NCI-H2171 treated with DMSO at 0.1 percent for 48 hours (cell line): ENCODE measurements around the gene HTR1D.

Experiments used
- DNase-seq: peaks from one replicate; lab custom pipeline; 2025; lab: John Stamatoyannopoulos, UW

Gene HTR1D

GRCh38 chr1:23184212-23184934, 32.9 kb downstream of the HTR1D start:
- DNase-seq = peak; percentile 68

GRCh38 chr1:23179862-23180261, 37.4 kb downstream of the HTR1D start:
- DNase-seq = no peak

GRCh38 chr1:23178950-23179349, 38.4 kb downstream of the HTR1D start:
- DNase-seq = no peak

GRCh38 chr1:23178414-23178813, 38.9 kb downstream of the HTR1D start:
- DNase-seq = no peak

GRCh38 chr1:23177438-23178380, 39.6 kb downstream of the HTR1D start:
- DNase-seq = peak; percentile 72

GRCh38 chr1:23177031-23177430, 40.3 kb downstream of the HTR1D start:
- DNase-seq = no peak

GRCh38 chr1:23174426-23175110, 42.7 kb downstream of the HTR1D start:
- DNase-seq = no peak

- DNase-seq = no peak
Measured at GRCh38 chr1:23171181-23171755, 46.0 kb downstream of the HTR1D start.

- DNase-seq = peak; percentile 91
Measured at GRCh38 chr1:23169727-23170335, 47.5 kb downstream of the HTR1D start.

GRCh38 chr1:23169195-23169575, 48.1 kb downstream of the HTR1D start:
- DNase-seq = no peak

- peak; percentile 79 for DNase-seq
Measured at GRCh38 chr1:23168445-23169194, 48.7 kb downstream of the HTR1D start, which contains the start of gene LUZP1. TSS of gene LUZP1 (minus strand) at chr1:23168856.

- peak; percentile 25 for DNase-seq
Measured at GRCh38 chr1:23168079-23168444, 49.2 kb downstream of the HTR1D start.

- DNase-seq = peak; percentile 55
Measured at GRCh38 chr1:23167353-23168078, 49.8 kb downstream of the HTR1D start.

GRCh38 chr1:23166854-23167253, 50.4 kb downstream of the HTR1D start:
- DNase-seq = no peak

GRCh38 chr1:23163395-23163794, 53.9 kb downstream of the HTR1D start:
- DNase-seq = no peak

- DNase-seq = no peak
Measured at GRCh38 chr1:23159963-23160877, 57.1 kb downstream of the HTR1D start.

GRCh38 chr1:23156940-23157339, 60.4 kb downstream of the HTR1D start:
- no peak for DNase-seq

GRCh38 chr1:23152966-23153684, 64.2 kb downstream of the HTR1D start:
- DNase-seq = no peak

GRCh38 chr1:23150742-23151141, 66.6 kb downstream of the HTR1D start:
- no peak for DNase-seq
